ENCODE measurements around the gene TMCC2. TPM values are rescaled to one million over a fixed set of nuclear protein-coding genes. Genes with fewer than 3 reads are reported as not detected.

Gene TMCC2
- total and polyA plus RNA-seq, 2 of the 8 experiments (the other 6 are each of a cell fraction or from before 2014, with no cell fraction given), result 6.7 to 6.8 TPM

GRCh38 chr1:205284420-205285144 lies 56.8 kb downstream of the TMCC2 start (continued):
- TF ChIP-seq SAP30 (IDR thresholded peaks at IDR 0.05; ENCODE audit: insufficient read depth, insufficient replicate concordance, low read length), result no peak
- no peak for TF ChIP-seq BRCA1 (IDR thresholded peaks at IDR 0.05; ENCODE audit: low read depth, low read length)
- no peak for TF ChIP-seq KDM5A (IDR thresholded peaks at IDR 0.05; ENCODE audit: low read length)
- no peak for TF ChIP-seq GABPA (IDR thresholded peaks at IDR 0.05; ENCODE audit: borderline replicate concordance, insufficient read depth, low read length)
- TF ChIP-seq CHD7 (IDR thresholded peaks at IDR 0.05; ENCODE audit: insufficient replicate concordance, low read length), result no peak

Data from H1 (cell line).